ENCODE measurements around the gene B4GALT2. TPM values are rescaled to one million over a fixed set of nuclear protein-coding genes. Genes with fewer than 3 reads are reported as not detected.

The B4GALT2 gene
- polyA plus RNA-seq, 1 donor = 41.5 TPM

- DNase-seq = no peak
These were observed 29.2 kb downstream of the B4GALT2 start for GRCh38 chr1:44008259-44008658.

- DNase-seq = no peak
These were observed 32.0 kb downstream of the B4GALT2 start for GRCh38 chr1:44010935-44011471.

GRCh38 chr1:44012404-44012803, 33.4 kb downstream of the B4GALT2 start:
- no peak for DNase-seq

- DNase-seq = no peak
These were observed 34.1 kb downstream of the B4GALT2 start for GRCh38 chr1:44012941-44013609.

GRCh38 chr1:44013949-44014348, 34.9 kb downstream of the B4GALT2 start:
- no peak for DNase-seq

- DNase-seq = no peak
These were observed 35.5 kb downstream of the B4GALT2 start for GRCh38 chr1:44014365-44015104.

- DNase-seq = no peak
These were observed 36.2 kb downstream of the B4GALT2 start for GRCh38 chr1:44015206-44015605.

- no peak for DNase-seq
These were observed 37.3 kb downstream of the B4GALT2 start for GRCh38 chr1:44016041-44016889.

- DNase-seq = no peak
These were observed 37.9 kb downstream of the B4GALT2 start for GRCh38 chr1:44016890-44017400.

- no peak for DNase-seq
These were observed 40.5 kb downstream of the B4GALT2 start for GRCh38 chr1:44019466-44019948.

GRCh38 chr1:44020464-44020863, 41.5 kb downstream of the B4GALT2 start:
- DNase-seq = no peak

GRCh38 chr1:44021156-44021555, 42.1 kb downstream of the B4GALT2 start:
- DNase-seq = no peak

- no peak for DNase-seq
These were observed 42.7 kb downstream of the B4GALT2 start for GRCh38 chr1:44021581-44022321.

GRCh38 chr1:44024031-44024902, 45.3 kb downstream of the B4GALT2 start:
- DNase-seq = no peak

GRCh38 chr1:44024903-44025525, 46.0 kb downstream of the B4GALT2 start:
- DNase-seq = no peak

- DNase-seq = no peak
These were observed 46.8 kb downstream of the B4GALT2 start for GRCh38 chr1:44025816-44026215.

- no peak for DNase-seq
These were observed 48.3 kb downstream of the B4GALT2 start for GRCh38 chr1:44027320-44027719.

GRCh38 chr1:44029260-44029910, 50.4 kb downstream of the B4GALT2 start:
- no peak for DNase-seq

- peak; percentile 87 for DNase-seq
These were observed 51.0 kb downstream of the B4GALT2 start for GRCh38 chr1:44029911-44030604.

All from hindlimb muscle (tissue), 1 donor.